Bronchus fibroblast of lung (primary cell): ENCODE data around the gene DPH1. TPM values are rescaled to one million over a fixed set of nuclear protein-coding genes. Genes with fewer than 3 reads are reported as not detected.

Experiments used
- total RNA-seq: library from RNA; depleted of rRNA; stranded (reverse); fragments of >200 nt; gene quantifications from 2 replicates; pipeline ENCODE4 v1.2.3, GENCODE V29; 2015

Gene DPH1
- 23.8 and 23.9 TPM in 2 replicates for total RNA-seq

GRCh38 chr17:2029911-2030778 is at the start of gene DPH1:
DPH1 (plus strand) TSS chr17:2030153; CDS start chr17:2030170, 17 bp downstream.

GRCh38 chr17:2025220-2025621 is 4.7 kb upstream of the DPH1 start, which contains the start of gene RTN4RL1:
RTN4RL1 (minus strand) TSS chr17:2025334; CDS start chr17:2024865, 469 bp downstream.

GRCh38 chr17:2041561-2042389 is 11.8 kb downstream of the DPH1 start, which contains the start of gene OVCA2:
OVCA2 (plus strand) TSS chr17:2042022; CDS start chr17:2042048, 26 bp downstream.

GRCh38 chr17:2054512-2055291 is 24.7 kb downstream of the DPH1 start, which contains the start of gene HIC1:
HIC1 (plus strand) TSS chr17:2055103; CDS start chr17:2056691, 1,588 bp downstream.

Other genes with a start within 250 kb of the DPH1 start
- gene SMYD4, start 200.3 kb upstream of the DPH1 start, total RNA-seq: 4.2 and 5.5 TPM in 2 replicates
- gene RPA1, start 200.1 kb upstream of the DPH1 start, total RNA-seq: 27.1 and 31.4 TPM in 2 replicates
- 0.30 and 0.34 TPM in 2 replicates for gene RTN4RL1, start 4.8 kb upstream of the DPH1 start, total RNA-seq
- 57.5 and 59.2 TPM in 2 replicates for gene OVCA2, start 11.9 kb downstream of the DPH1 start, total RNA-seq
- gene HIC1, start 24.9 kb downstream of the DPH1 start, total RNA-seq: 26.4 and 28.1 TPM in 2 replicates